Measurements from ENCODE around the gene BAIAP2.

BAIAP2 gene

DNA sequence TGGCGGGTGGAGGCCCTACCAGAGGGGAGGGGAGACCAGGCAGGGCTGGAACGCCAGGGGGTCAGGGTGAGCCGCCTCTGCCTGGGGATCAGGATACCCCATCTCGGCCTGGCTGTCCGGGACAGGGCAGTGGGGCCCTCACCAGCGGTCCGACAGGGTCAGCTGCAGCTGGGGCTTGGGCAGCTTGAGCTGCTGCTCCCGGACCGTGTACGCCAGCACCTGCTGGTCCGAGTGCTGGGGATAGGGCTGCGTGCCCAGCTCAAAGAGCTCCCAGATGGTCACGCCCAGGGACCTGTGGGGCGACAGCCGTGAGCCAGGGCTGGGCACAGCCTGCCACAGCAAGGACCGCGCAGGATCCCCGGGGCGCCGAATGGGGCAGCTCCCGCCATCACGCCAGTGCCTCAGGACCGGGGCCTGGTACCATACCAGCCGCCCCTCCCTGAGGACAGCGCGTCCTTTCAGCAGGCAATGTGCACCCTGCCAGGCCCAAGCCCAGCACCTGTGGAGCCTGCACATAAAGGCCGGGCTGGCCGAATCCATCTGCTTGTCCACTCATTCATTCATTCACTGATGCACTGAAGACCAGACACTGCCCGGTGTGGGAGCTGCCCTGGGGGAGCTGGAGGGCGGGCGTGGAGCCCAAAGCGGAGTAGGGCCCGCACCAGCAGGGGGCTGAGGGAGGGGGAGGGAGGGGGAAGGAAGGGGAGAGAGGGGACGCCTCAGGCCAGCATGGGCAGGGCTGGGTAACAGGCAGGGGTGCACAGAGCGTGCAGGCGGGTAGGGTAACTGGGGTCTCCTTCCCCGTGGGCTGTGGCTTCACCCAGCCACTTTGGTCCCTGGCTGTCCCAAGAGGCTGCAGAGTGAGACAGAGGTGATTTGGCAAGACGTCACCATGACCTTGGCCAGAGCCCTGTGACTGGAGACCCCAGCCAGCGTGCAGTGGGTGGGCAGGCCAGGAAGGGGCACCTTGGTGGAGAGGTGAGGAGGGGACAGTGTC lies 88.4 kb downstream of the BAIAP2 start:
- no peaks in the 10 kb centered on the region for H3K27me3 ChIP-seq (ENCODE audit: low read length)
- no peak overlapping the region for H3K4me3 ChIP-seq (ENCODE audit: insufficient read depth, low read length, poor library complexity, severe bottlenecking)
- no peak overlapping the region for H3K27ac ChIP-seq (ENCODE audit: low read depth, low read length)
- H3K4me2 ChIP-seq (ENCODE audit: low read depth, low read length, poor library complexity, severe bottlenecking), result no peak overlapping the region
- no peak overlapping the region for H3K9ac ChIP-seq (ENCODE audit: low read length)
- no peaks in the 10 kb centered on the region for H3K9me3 ChIP-seq (ENCODE audit: insufficient read depth, low read length)
- TF ChIP-seq CTCF (IDR thresholded peaks at IDR 0.05; ENCODE audit: insufficient read depth, low read length, poor library complexity, severe bottlenecking) (no peak), EZH2phosphoT487 (conservative IDR thresholded peaks at IDR 0.05; ENCODE audit: low read length) (no peak)
- no peaks in the 10 kb centered on the region for H3K9me2 ChIP-seq (replicated peaks; ENCODE audit: insufficient read depth, low read length)
- no peak overlapping the region for H2AFZ ChIP-seq (ENCODE audit: low read depth, low read length, severe bottlenecking)
- H3K36me3 ChIP-seq (ENCODE audit: low read length), result no peaks in the 10 kb centered on the region
- H3K79me2 ChIP-seq (ENCODE audit: insufficient read depth, low read length), result no peaks in the 10 kb centered on the region
- H3F3A ChIP-seq (ENCODE audit: insufficient read depth), result no peaks in the 10 kb centered on the region
- H4K20me1 ChIP-seq (ENCODE audit: low read depth, low read length), result no peaks in the 10 kb centered on the region

DNA sequence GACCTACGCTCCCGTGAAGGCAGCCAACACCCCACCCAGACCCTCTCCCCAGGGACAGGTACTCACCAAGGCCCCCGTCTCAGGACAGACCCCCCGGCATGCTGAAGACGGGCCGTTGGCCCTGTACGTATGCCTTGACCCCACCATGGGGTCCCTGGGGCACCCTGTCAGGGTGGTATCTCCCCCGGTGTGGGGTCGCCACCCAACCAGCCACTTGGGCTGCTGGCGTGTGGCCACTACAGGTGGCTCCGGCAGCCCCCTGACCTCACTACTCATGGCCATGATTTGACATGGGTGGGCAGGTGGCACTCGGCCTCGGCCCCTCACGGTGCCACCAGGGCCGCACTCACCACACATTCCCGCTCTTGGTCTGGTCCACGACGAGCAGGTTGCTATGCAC lies 89.4 kb downstream of the BAIAP2 start:
- H3K27me3 ChIP-seq (ENCODE audit: low read length), result no peaks in the 10 kb centered on the region
- no peaks in the 10 kb centered on the region for H3K36me3 ChIP-seq (ENCODE audit: low read length)
- no peaks in the 10 kb centered on the region for H3F3A ChIP-seq (ENCODE audit: insufficient read depth)
- H2AFZ ChIP-seq (ENCODE audit: low read depth, low read length, severe bottlenecking), result no peak overlapping the region
- TF ChIP-seq CTCF (IDR thresholded peaks at IDR 0.05; ENCODE audit: insufficient read depth, low read length, poor library complexity, severe bottlenecking), result no peak
- no peak for TF ChIP-seq EZH2phosphoT487 (conservative IDR thresholded peaks at IDR 0.05; ENCODE audit: low read length)
- no peaks in the 10 kb centered on the region for H3K79me2 ChIP-seq (ENCODE audit: insufficient read depth, low read length)
- no peak overlapping the region for H3K9ac ChIP-seq (ENCODE audit: low read length)
- H3K4me2 ChIP-seq (ENCODE audit: low read depth, low read length, poor library complexity, severe bottlenecking), result no peak overlapping the region
- no peaks in the 10 kb centered on the region for H4K20me1 ChIP-seq (ENCODE audit: low read depth, low read length)
- H3K9me3 ChIP-seq (ENCODE audit: insufficient read depth, low read length), result no peaks in the 10 kb centered on the region
- H3K9me2 ChIP-seq (replicated peaks; ENCODE audit: insufficient read depth, low read length), result no peaks in the 10 kb centered on the region
- H3K4me3 ChIP-seq (ENCODE audit: insufficient read depth, low read length, poor library complexity, severe bottlenecking), result no peak overlapping the region
- no peak overlapping the region for H3K27ac ChIP-seq (ENCODE audit: low read depth, low read length)

DNA sequence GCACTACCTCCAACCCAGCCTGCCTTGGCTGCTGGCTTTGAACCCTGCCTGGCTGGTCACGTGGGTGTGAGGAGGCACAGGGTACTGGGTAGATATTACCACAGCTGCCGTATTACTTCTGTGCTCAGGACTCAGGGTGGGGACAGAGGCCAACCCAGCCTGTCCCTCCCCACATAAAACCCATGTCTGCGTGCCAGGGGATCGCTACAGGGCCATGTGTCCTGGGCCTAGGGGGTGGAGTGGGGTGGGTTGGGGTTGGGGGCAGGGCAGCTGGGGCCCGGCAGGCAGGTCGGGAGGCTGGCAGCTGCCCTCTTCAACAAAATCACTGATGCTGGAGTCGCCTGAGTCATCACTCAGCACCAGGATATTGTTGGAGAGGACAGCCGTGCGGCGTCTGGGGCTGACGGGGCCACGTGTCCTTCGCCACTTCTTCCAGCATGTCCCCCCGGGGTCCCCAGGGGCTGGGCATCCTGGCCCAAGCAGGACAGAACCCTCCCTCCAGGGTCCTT lies 90.7 kb downstream of the BAIAP2 start:
- Histone ChIP-seq H3K27ac (ENCODE audit: low read depth, low read length) (no peak overlapping the region), H3K9me2 (replicated peaks; ENCODE audit: insufficient read depth, low read length) (no peaks in the 10 kb centered on the region), H3K36me3 (ENCODE audit: low read length) (no peaks in the 10 kb centered on the region), H3K4me2 (ENCODE audit: low read depth, low read length, poor library complexity, severe bottlenecking) (no peak overlapping the region), H3K9me3 (ENCODE audit: insufficient read depth, low read length) (no peaks in the 10 kb centered on the region), H3F3A (ENCODE audit: insufficient read depth) (no peaks in the 10 kb centered on the region), H3K4me3 (ENCODE audit: insufficient read depth, low read length, poor library complexity, severe bottlenecking) (no peak overlapping the region), H4K20me1 (ENCODE audit: low read depth, low read length) (no peaks in the 10 kb centered on the region), H3K27me3 (ENCODE audit: low read length) (no peaks in the 10 kb centered on the region), H3K9ac (ENCODE audit: low read length) (no peak overlapping the region), H2AFZ (ENCODE audit: low read depth, low read length, severe bottlenecking) (no peak overlapping the region), H3K79me2 (ENCODE audit: insufficient read depth, low read length) (no peaks in the 10 kb centered on the region)
- TF ChIP-seq CTCF (IDR thresholded peaks at IDR 0.05; ENCODE audit: insufficient read depth, low read length, poor library complexity, severe bottlenecking) (no peak), EZH2phosphoT487 (conservative IDR thresholded peaks at IDR 0.05; ENCODE audit: low read length) (no peak)

Data from SU-DHL-6 (cell line).